Effector memory CD4-positive, alpha-beta T cell (primary cell): ENCODE data around the gene GPC6.

Source experiments
- DNase-seq, 3 donors: peaks; one replicate each; pipeline ENCODE4 v3.0.0-alpha.2; 2020
- H3K27ac ChIP-seq: 2 replicates; pipeline ENCODE4 v1.7.0; 2013; ENCODE audit warnings: mild to moderate bottlenecking, low read length, moderate library complexity; ENCODE audit not compliant: insufficient read depth, poor library complexity, severe bottlenecking
- H3K27me3 ChIP-seq: replicated peaks from 2 replicates; pipeline ENCODE4 v1.7.0; 2013; ENCODE audit warnings: mild to moderate bottlenecking, low read length; ENCODE audit not compliant: insufficient read depth, control insufficient read depth, poor library complexity, severe bottlenecking
- H3K36me3 ChIP-seq: 2 replicates; pipeline ENCODE4 v1.7.0; 2013; ENCODE audit warnings: mild to moderate bottlenecking, low read length, moderate library complexity; ENCODE audit not compliant: control insufficient read depth, insufficient read depth
- H3K4me1 ChIP-seq: 2 replicates; pipeline ENCODE4 v1.7.0; 2013; ENCODE audit warnings: low read length, mild to moderate bottlenecking; ENCODE audit not compliant: control insufficient read depth, insufficient read depth, poor library complexity, severe bottlenecking
- H3K4me3 ChIP-seq: 2 replicates; pipeline ENCODE4 v1.7.0; 2013; ENCODE audit warnings: low read length, low read depth, mild to moderate bottlenecking; ENCODE audit not compliant: insufficient read depth, poor library complexity, severe bottlenecking
- H3K9me3 ChIP-seq: 2 replicates; pipeline ENCODE4 v1.7.0; 2013; ENCODE audit warnings: mild to moderate bottlenecking, low read length, moderate library complexity; ENCODE audit not compliant: control insufficient read depth

Gene GPC6

GRCh38 chr13:93942016-93942415 is 715.4 kb downstream of the GPC6 start:
- DNase-seq, result no peak
- Histone ChIP-seq H3K4me3 (no peak overlapping the region), H3K27ac (no peak overlapping the region), H3K9me3 (no peaks in the 10 kb centered on the region), H3K4me1 (no peaks in the 10 kb centered on the region), H3K27me3 (no peaks in the 10 kb centered on the region), H3K36me3 (no peaks in the 10 kb centered on the region)

- H3K4me1 ChIP-seq, result no peaks in the 10 kb centered on the region
- no peak for DNase-seq
- no peaks in the 10 kb centered on the region for H3K9me3 ChIP-seq
- H3K4me3 ChIP-seq, result no peak overlapping the region
- no peak overlapping the region for H3K27ac ChIP-seq
- H3K36me3 ChIP-seq, result no peaks in the 10 kb centered on the region
- H3K27me3 ChIP-seq, result no peaks in the 10 kb centered on the region
Measured at GRCh38 chr13:93945621-93946020, 719.0 kb downstream of the GPC6 start.

GRCh38 chr13:93946994-93947393 is 720.4 kb downstream of the GPC6 start:
- Histone ChIP-seq H3K4me3 (no peak overlapping the region), H3K27me3 (no peaks in the 10 kb centered on the region), H3K4me1 (no peaks in the 10 kb centered on the region), H3K36me3 (no peaks in the 10 kb centered on the region), H3K9me3 (no peaks in the 10 kb centered on the region), H3K27ac (no peak overlapping the region)
- DNase-seq, result no peak

- no peaks in the 10 kb centered on the region for H3K9me3 ChIP-seq
- no peaks in the 10 kb centered on the region for H3K36me3 ChIP-seq
- no peak for DNase-seq
- no peaks in the 10 kb centered on the region for H3K27me3 ChIP-seq
- H3K4me1 ChIP-seq, result no peaks in the 10 kb centered on the region
- H3K4me3 ChIP-seq, result no peak overlapping the region
- H3K27ac ChIP-seq, result no peak overlapping the region
Measured at GRCh38 chr13:93947651-93948050, 721.0 kb downstream of the GPC6 start.

DNA sequence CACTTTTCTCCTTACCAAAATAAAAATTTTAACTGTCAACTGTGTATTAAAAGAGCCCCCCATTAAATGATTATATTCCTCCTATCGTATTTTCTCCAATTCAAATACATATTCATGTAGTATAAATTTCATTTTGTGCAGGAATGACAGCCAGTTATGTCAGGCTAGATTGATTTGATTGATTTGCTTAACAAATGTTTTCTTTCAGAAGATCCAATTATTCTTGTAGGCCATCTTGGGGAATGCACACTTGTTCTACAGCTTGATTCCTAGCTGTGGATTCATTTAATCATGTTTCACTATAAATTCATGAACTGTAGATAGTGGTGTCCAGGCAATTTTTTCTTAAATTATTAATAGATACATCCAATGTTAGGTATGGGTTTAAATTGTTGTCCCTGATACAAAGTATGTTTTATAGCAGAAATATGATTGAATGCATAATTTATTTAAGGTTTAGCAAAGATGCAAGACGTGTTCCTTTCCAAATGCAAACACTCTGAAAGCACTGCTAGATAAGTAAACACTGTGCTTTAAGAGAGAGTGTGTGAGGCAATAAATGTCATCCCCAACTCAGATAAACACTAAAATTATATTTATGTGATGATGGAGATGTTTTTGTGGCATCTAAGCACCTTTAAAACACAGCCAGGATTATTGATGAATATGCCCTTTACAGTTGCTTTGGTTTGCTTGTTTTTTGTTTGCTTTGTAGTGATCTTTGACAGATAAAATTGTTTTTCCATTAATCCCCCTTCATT is 721.7 kb downstream of the GPC6 start:
- H3K4me3 ChIP-seq, result no peak overlapping the region
- H3K9me3 ChIP-seq, result no peaks in the 10 kb centered on the region
- H3K27me3 ChIP-seq, result no peaks in the 10 kb centered on the region
- no peaks in the 10 kb centered on the region for H3K36me3 ChIP-seq
- H3K27ac ChIP-seq, result no peak overlapping the region
- no peak for DNase-seq
- no peaks in the 10 kb centered on the region for H3K4me1 ChIP-seq

DNA sequence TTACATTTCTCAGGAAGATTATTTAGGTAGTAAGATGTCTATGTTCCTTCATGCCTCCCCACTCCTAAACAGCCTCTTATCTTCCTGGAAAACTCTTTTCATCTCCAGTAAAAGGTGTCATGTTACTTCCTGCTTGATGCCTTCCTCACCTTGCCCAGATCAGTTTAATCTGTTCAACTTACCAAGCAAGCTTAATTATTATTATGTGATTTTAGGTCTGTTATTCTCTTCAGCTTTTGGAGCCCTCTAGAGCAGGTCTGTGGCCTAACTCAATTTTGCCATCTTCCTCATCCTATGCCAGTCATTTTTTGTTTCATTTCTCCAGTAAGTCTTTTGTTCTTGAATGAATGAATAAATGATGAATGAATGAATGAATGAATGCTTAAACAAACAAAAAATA is 724.5 kb downstream of the GPC6 start:
- H3K27ac ChIP-seq, result no peak overlapping the region
- no peaks in the 10 kb centered on the region for H3K4me1 ChIP-seq
- H3K9me3 ChIP-seq, result no peaks in the 10 kb centered on the region
- H3K4me3 ChIP-seq, result no peak overlapping the region
- no peak for DNase-seq
- H3K36me3 ChIP-seq, result no peaks in the 10 kb centered on the region
- no peaks in the 10 kb centered on the region for H3K27me3 ChIP-seq

- H3K27me3 ChIP-seq, result no peaks in the 10 kb centered on the region
- no peaks in the 10 kb centered on the region for H3K9me3 ChIP-seq
- no peak overlapping the region for H3K27ac ChIP-seq
- no peak overlapping the region for H3K4me3 ChIP-seq
- H3K4me1 ChIP-seq, result no peaks in the 10 kb centered on the region
- DNase-seq, result no peak
- H3K36me3 ChIP-seq, result no peaks in the 10 kb centered on the region
Measured at GRCh38 chr13:93951951-93952350, 725.3 kb downstream of the GPC6 start.

- Histone ChIP-seq H3K27me3 (no peaks in the 10 kb centered on the region), H3K36me3 (no peaks in the 10 kb centered on the region), H3K4me1 (no peaks in the 10 kb centered on the region), H3K9me3 (no peaks in the 10 kb centered on the region), H3K27ac (no peak overlapping the region), H3K4me3 (no peak overlapping the region)
- no peak for DNase-seq
Measured at GRCh38 chr13:93953841-93954240, 727.2 kb downstream of the GPC6 start.

DNA sequence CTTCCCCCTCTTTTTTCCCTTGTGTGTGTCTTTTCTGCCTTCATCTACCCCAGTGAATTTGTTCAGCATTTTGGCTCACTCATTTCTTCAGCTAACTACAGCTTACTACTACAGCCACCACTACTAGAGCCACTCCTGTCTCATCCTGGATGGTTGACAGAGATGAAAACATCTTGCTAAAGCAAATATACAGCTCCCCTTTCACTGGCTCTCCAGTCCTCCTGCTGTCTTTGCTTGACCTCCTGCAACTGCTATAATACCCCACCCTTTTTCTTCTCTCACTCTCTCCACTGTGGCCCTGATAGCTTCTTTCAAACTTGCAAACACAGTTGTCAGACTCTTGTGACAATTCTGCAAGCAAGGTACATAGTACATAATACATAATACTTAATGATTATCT is 729.3 kb downstream of the GPC6 start:
- H3K27me3 ChIP-seq, result no peaks in the 10 kb centered on the region
- no peaks in the 10 kb centered on the region for H3K4me1 ChIP-seq
- H3K9me3 ChIP-seq, result no peaks in the 10 kb centered on the region
- H3K36me3 ChIP-seq, result no peaks in the 10 kb centered on the region
- H3K27ac ChIP-seq, result no peak overlapping the region
- DNase-seq, result no peak
- H3K4me3 ChIP-seq, result no peak overlapping the region

- H3K27ac ChIP-seq, result no peak overlapping the region
- H3K4me1 ChIP-seq, result no peaks in the 10 kb centered on the region
- no peak overlapping the region for H3K4me3 ChIP-seq
- DNase-seq, result no peak
- H3K27me3 ChIP-seq, result no peaks in the 10 kb centered on the region
- H3K36me3 ChIP-seq, result no peaks in the 10 kb centered on the region
- no peaks in the 10 kb centered on the region for H3K9me3 ChIP-seq
Measured at GRCh38 chr13:93956426-93956825, 729.8 kb downstream of the GPC6 start.
